ENCODE data around the gene DUSP2. TPM values are rescaled to one million over a fixed set of nuclear protein-coding genes. Genes with fewer than 3 reads are reported as not detected.
A peak's percentile ranks its signal among the peaks of the same experiment; 100 is the strongest.

DUSP2 gene
- total and polyA plus RNA-seq, 2 experiments from 2014 or later, result 0.89 to 2.2 TPM

DNA sequence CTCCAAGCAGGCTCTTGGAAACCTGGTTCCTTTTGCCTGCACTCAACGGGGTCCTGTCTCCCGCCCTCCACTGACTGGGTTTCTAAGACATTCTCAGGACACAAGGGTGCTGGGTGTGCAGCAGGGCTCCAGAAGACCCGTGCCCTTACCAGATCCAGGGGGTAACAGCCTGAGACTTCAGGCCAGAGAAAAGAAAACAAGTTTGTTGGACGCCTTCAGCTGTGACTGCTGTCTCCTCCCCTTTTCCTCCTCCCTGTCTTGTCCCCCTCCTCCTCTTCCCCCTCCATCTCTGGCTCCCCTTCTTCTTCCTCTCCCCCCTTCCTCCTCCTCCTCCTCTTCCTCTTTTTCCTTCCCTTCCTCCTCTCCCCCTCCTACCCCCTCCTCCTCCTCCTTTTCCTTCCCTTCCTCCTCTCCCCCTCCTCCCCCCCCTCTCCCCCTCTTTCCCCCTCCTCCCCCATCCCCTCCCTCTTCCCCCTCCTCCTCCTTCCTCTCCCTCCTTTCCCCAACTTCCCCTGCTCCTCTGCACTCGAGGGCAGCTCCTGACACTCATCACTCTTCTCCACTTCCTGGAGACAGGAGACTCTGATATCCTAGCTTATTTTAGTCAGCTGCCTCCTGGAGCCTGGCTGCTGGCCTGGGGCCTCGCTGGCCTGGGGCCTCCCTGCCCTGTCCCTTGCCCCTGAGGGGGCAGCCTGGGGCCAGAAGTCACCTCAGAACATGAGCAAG lies 41.3 kb downstream of the DUSP2 start:
- Histone ChIP-seq H3K27ac (peak overlapping the region; percentile 90), H3K4me3 (no peak overlapping the region), H3K36me3 (no peaks in the 10 kb centered on the region), H3K4me1 (ENCODE audit: low read depth) (peaks cover 54% of the 10 kb centered on the region), H3K9me3 (ENCODE audit: low read depth) (no peaks in the 10 kb centered on the region), H3K27me3 (no peaks in the 10 kb centered on the region)
- TF ChIP-seq, protein P1, sequence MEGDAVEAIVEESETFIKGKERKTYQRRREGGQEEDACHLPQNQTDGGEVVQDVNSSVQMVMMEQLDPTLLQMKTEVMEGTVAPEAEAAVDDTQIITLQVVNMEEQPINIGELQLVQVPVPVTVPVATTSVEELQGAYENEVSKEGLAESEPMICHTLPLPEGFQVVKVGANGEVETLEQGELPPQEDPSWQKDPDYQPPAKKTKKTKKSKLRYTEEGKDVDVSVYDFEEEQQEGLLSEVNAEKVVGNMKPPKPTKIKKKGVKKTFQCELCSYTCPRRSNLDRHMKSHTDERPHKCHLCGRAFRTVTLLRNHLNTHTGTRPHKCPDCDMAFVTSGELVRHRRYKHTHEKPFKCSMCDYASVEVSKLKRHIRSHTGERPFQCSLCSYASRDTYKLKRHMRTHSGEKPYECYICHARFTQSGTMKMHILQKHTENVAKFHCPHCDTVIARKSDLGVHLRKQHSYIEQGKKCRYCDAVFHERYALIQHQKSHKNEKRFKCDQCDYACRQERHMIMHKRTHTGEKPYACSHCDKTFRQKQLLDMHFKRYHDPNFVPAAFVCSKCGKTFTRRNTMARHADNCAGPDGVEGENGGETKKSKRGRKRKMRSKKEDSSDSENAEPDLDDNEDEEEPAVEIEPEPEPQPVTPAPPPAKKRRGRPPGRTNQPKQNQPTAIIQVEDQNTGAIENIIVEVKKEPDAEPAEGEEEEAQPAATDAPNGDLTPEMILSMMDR (IDR thresholded peaks at IDR 0.05; ENCODE audit: low read depth, low read length), result no peak
- DNase-seq (ENCODE audit: low read depth in 1 of 2, low spot score in 1 of 2), result peak in 1 of 2 donors; percentile 13

- no peaks in the 10 kb centered on the region for H3K36me3 ChIP-seq
- peaks cover 55% of the 10 kb centered on the region for H3K4me1 ChIP-seq (ENCODE audit: low read depth)
These were observed 42.0 kb downstream of the DUSP2 start for GRCh38 chr2:96103187-96103601.

DNA sequence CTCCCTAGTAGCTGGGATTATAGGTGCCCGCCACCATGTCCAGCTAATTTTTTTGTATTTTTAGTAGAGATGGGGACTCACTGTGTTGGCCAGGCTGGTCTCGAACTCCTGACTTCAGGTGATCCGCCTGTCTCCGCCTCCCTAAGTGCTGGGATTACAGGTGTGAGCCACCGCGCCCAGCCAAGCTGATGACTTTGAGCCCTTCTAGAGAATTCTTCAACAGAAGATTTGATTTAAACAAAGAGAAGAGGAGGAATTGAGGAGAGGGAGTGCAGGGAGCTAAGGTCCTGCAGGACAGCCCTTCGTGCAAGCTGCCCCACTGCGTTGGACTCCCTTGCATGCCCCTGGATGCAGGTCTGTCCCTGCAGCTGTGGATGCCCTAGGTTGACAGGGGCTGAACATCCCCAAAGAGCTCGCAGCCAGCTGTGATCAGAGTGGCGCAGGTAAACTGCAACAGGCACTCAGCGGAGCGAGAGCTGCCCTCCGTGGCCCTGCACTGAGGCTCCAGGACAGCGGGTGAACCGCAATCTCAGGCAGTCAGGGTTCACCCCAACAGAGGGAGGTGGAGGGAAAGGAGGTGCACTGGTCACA lies 42.5 kb downstream of the DUSP2 start:
- Histone ChIP-seq H3K9me3 (ENCODE audit: low read depth) (no peaks in the 10 kb centered on the region), H3K4me3 (no peak overlapping the region), H3K27ac (peak overlapping the region; percentile 76), H3K27me3 (no peaks in the 10 kb centered on the region), H3K36me3 (no peaks in the 10 kb centered on the region), H3K4me1 (ENCODE audit: low read depth) (peaks cover 50% of the 10 kb centered on the region)
- no peak for DNase-seq (ENCODE audit: low read depth in 1 of 2, low spot score in 1 of 2)
- TF ChIP-seq, protein P1 (IDR thresholded peaks at IDR 0.05; ENCODE audit: low read depth, low read length), result no peak

More at GRCh38 chr2:96103187-96103601, 42.0 kb downstream of the DUSP2 start:
- TF ChIP-seq, protein P1 (IDR thresholded peaks at IDR 0.05; ENCODE audit: low read depth, low read length), result no peak
- H3K27me3 ChIP-seq, result no peaks in the 10 kb centered on the region
- H3K4me3 ChIP-seq, result no peak overlapping the region
- no peak for DNase-seq (ENCODE audit: low read depth in 1 of 2, low spot score in 1 of 2)
- no peaks in the 10 kb centered on the region for H3K9me3 ChIP-seq (ENCODE audit: low read depth)
- H3K27ac ChIP-seq, result peak overlapping the region; percentile 76

DNA sequence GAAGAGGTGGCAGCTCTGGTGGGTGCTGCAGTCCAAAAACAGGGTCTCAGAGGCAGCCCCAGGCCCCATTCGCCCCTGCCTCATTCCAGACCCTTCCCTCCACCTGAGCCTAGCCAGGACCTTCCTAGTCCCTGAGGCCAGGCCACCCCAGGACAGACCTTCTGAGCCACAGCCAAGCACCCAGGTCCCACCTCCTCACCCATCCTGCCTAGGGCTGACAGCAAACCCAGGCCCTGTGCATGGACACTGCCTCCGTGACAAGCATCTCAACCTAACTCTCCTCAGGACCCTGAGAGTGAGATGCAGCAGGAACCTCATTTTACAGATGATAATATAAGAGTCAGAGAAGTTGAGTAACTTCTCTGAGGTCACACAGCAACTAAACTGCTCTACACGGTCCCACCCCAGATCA lies 44.3 kb downstream of the DUSP2 start:
- DNase-seq (ENCODE audit: low read depth in 1 of 2, low spot score in 1 of 2), result no peak
- no peaks in the 10 kb centered on the region for H3K36me3 ChIP-seq
- no peaks in the 10 kb centered on the region for H3K27me3 ChIP-seq
- no peak overlapping the region for H3K27ac ChIP-seq
- no peak overlapping the region for H3K4me3 ChIP-seq
- H3K4me1 ChIP-seq (ENCODE audit: low read depth), result peaks cover 43% of the 10 kb centered on the region
- H3K9me3 ChIP-seq (ENCODE audit: low read depth), result no peaks in the 10 kb centered on the region
- TF ChIP-seq, protein P1 (IDR thresholded peaks at IDR 0.05; ENCODE audit: low read depth, low read length), result no peak

DNA sequence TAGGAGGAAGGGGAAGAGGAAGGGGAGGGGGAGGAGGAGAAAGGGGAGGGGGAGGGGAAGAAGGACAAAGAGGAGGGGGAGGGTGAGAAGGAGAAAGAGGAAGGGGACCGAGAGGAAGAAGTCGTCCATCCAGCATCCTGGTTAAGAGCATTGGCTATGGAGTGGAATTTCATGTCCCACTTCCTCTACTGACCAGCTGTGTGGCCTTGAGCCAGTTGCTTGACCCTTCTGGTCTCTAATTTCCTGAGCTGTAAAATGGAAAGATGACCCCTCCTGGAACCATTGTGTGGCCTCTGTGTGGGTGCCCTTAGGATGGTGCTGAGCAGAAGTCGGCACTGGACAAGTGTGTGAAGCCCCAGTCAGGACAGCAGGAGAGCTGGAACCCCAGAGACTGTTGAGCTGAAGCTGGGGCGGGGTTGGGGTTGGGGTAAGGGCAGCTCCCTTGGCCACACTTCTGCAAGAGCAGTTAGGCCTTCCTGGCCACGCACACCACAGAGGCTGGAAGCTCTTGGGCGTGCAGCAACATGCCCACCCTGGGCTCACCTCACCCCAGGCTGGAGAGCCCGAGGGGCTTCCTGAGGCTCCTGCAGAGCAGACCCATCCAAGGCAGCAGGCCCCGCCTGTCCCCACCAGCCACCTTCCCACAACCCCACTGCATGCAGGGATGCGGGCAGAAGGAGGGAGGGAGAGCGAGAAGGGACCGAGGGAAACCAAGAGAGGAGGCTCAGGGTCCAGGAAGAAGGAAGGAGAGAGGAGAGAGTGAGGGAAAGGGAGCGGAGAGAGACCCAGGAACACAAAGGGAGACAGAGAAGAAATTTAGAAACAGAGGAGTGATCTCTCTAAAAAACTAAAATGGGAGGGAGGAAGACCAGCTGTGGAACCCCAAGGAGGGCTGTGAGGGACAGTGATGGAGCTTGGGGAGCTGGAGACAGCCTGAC lies 45.1 kb downstream of the DUSP2 start:
- Histone ChIP-seq H3K9me3 (ENCODE audit: low read depth) (no peaks in the 10 kb centered on the region), H3K4me1 (ENCODE audit: low read depth) (peaks cover 43% of the 10 kb centered on the region), H3K27ac (no peak overlapping the region), H3K36me3 (no peaks in the 10 kb centered on the region), H3K27me3 (no peaks in the 10 kb centered on the region), H3K4me3 (no peak overlapping the region)
- DNase-seq (ENCODE audit: low read depth in 1 of 2, low spot score in 1 of 2), result no peak
- TF ChIP-seq, protein P1 (IDR thresholded peaks at IDR 0.05; ENCODE audit: low read depth, low read length), result no peak
